RWPE1 (cell line): ENCODE measurements around the gene PKNOX2.

Source experiments
- CTCF ChIA-PET: fragments of 350-600 bp; sonication (Branson Sonifier 250); formaldehyde crosslinking; extraction: SDS; loops from one replicate; lab custom pipeline; 2021; lab: Yijun Ruan, JAX
- POLR2A ChIA-PET: fragments of 400-600 bp; formaldehyde crosslinking; extraction: SDS; loops from one replicate; lab custom pipeline; 2020; ENCODE audit warnings: antibody characterized with exemption; ENCODE audit not compliant: low non-redundant PET; lab: Yijun Ruan, JAX
- DNase-seq: peaks from one replicate; pipeline ENCODE4 v3.0.0; 2012; ENCODE audit warnings: low spot score
- H3K27ac ChIP-seq: fragments of 450-650 bp; 2 replicates; pipeline ENCODE4 v1.5.1; 2017
- CTCF ChIP-seq: fragments of 450-650 bp; conservative IDR thresholded peaks from 2 replicates; pipeline ENCODE4 v1.5.1; 2017; ENCODE audit warnings: low read depth, mild to moderate bottlenecking

PKNOX2 gene

GRCh38 chr11:125165111-125165842 is 726 bp downstream of the PKNOX2 start:
- H3K27ac ChIP-seq, result no peak overlapping the region; the same call in 1 of the 2 replicates
- peak; percentile 30 for DNase-seq
- no peak for TF ChIP-seq CTCF
- CTCF ChIA-PET, result interaction anchor here (0.6 to 2.2 kb wide), 8 partner anchors 8 to 266 kb away, joined by 3 to 13 read pairs (median 4); no protein-coding TSS in a partner anchor
- POLR2A ChIA-PET, result no interaction called here

GRCh38 chr11:125165843-125166763 is 1.6 kb downstream of the PKNOX2 start:
- H3K27ac ChIP-seq, result no peak overlapping the region
- DNase-seq, result no peak
- TF ChIP-seq CTCF, result no peak
- ChIA-PET CTCF (interaction anchor here (0.6 kb wide), 1 partner anchor 205 kb away, joined by 3 read pairs; no protein-coding TSS in a partner anchor), POLR2A (no interaction called here)

GRCh38 chr11:125166764-125167291 is 2.3 kb downstream of the PKNOX2 start:
- POLR2A ChIA-PET, result no interaction called here
- H3K27ac ChIP-seq, result no peak overlapping the region
- CTCF ChIA-PET, result no interaction called here
- DNase-seq, result no peak
- TF ChIP-seq CTCF, result no peak

- POLR2A ChIA-PET, result no interaction called here
- no peak for TF ChIP-seq CTCF
- CTCF ChIA-PET, result interaction anchor here (0.7 kb wide), 1 partner anchor 293 kb away, joined by 3 read pairs; no protein-coding TSS in a partner anchor
- H3K27ac ChIP-seq, result no peak overlapping the region
- no peak for DNase-seq
These were observed 2.9 kb downstream of the PKNOX2 start for GRCh38 chr11:125167292-125167953.

- no peak for TF ChIP-seq CTCF
- no peak overlapping the region for H3K27ac ChIP-seq
- POLR2A ChIA-PET, result no interaction called here
- CTCF ChIA-PET, result interaction anchor here (0.6 to 0.7 kb wide), 2 partner anchors 181 to 292 kb away, joined by 3 to 7 read pairs; no protein-coding TSS in a partner anchor
- no peak for DNase-seq
These were observed 3.6 kb downstream of the PKNOX2 start for GRCh38 chr11:125167954-125168835.
